Body of pancreas (tissue), 4 donors: ENCODE data around the gene MYRFL.

ENCODE experiments used
- POLR2A ChIP-seq, 3 donors: fragments of 450-650 bp; IDR thresholded peaks; one replicate each; pipeline ENCODE4 v1.6.1; 2016; ENCODE audit warnings: antibody characterized with exemption in 3 of 3, mild to moderate bottlenecking in 2 of 3
- TF ChIP-seq, protein P1 (sequence below), 7 experiments: fragments of 450-650 bp in 4 of 7; fragments of 200-600 bp in 3 of 7; sonication (generic) in 3 of 7; IDR thresholded peaks; one replicate each; pipeline ENCODE4 v1.5.1; 2016 to 2019; ENCODE audit warnings: antibody characterized with exemption in 7 of 7

DNA sequence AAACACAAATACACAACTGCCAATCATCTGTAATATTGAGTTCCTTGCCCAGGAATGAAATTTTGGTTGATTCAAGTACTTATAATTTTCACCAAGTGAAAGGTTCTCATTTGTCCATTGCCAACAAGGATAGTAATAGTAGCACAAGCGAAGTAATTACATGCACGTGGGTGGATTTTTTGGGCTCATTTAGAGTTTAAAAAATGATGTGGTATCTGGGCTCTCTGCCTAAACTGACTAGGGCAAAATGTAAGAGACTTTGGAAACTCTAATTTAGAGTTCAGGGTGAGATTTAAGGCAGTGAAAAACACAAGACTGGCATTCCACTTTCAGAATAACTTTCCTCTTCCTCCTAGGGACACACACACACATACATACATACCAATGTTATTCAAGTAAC is 111.7 kb downstream of the MYRFL start:
- TF ChIP-seq, protein P1, sequence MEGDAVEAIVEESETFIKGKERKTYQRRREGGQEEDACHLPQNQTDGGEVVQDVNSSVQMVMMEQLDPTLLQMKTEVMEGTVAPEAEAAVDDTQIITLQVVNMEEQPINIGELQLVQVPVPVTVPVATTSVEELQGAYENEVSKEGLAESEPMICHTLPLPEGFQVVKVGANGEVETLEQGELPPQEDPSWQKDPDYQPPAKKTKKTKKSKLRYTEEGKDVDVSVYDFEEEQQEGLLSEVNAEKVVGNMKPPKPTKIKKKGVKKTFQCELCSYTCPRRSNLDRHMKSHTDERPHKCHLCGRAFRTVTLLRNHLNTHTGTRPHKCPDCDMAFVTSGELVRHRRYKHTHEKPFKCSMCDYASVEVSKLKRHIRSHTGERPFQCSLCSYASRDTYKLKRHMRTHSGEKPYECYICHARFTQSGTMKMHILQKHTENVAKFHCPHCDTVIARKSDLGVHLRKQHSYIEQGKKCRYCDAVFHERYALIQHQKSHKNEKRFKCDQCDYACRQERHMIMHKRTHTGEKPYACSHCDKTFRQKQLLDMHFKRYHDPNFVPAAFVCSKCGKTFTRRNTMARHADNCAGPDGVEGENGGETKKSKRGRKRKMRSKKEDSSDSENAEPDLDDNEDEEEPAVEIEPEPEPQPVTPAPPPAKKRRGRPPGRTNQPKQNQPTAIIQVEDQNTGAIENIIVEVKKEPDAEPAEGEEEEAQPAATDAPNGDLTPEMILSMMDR (IDR thresholded peaks at IDR 0.05) = no peak
- no peak for TF ChIP-seq POLR2A (IDR thresholded peaks at IDR 0.05)
